ENCODE data around the gene TMEM203.

- TF ChIP-seq CTCF (IDR thresholded peaks at IDR 0.05), result no peak
- TF ChIP-seq ZFX (IDR thresholded peaks at IDR 0.05; ENCODE audit: borderline replicate concordance), result no peak
Observed at GRCh38 chr9:137236936-137237421, 31.5 kb upstream of the TMEM203 start.

Data from 22Rv1 (cell line).